GM12865 (cell line): ENCODE measurements around the gene HIPK2.

Experiments
- DNase-seq: peaks from one replicate; pipeline ENCODE4 v3.0.0; 2010; ENCODE audit warnings: low read depth
- H3K4me3 ChIP-seq: 2 replicates; pipeline ENCODE4 v1.5.1; 2011; ENCODE audit warnings: mild to moderate bottlenecking, low read depth, low read length, control low read depth
- CTCF ChIP-seq: IDR thresholded peaks from 2 replicates; pipeline ENCODE4 v1.5.1; 2011; ENCODE audit warnings: low read length, control low read depth, low read depth, inconsistent platforms; ENCODE audit not compliant: insufficient read depth; ENCODE audit errors: missing control alignments

HIPK2 gene

GRCh38 chr7:139820089-139820488, 42.3 kb upstream of the HIPK2 start:
- TF ChIP-seq CTCF, result no peak
- no peak for DNase-seq
- no peak overlapping the region for H3K4me3 ChIP-seq

GRCh38 chr7:139817249-139817648, 39.5 kb upstream of the HIPK2 start:
- no peak for DNase-seq
- no peak overlapping the region for H3K4me3 ChIP-seq

GRCh38 chr7:139813689-139814088, 35.9 kb upstream of the HIPK2 start:
- DNase-seq, result no peak
- no peak overlapping the region for H3K4me3 ChIP-seq
- no peak for TF ChIP-seq CTCF

More at GRCh38 chr7:139817249-139817648, 39.5 kb upstream of the HIPK2 start:
- no peak for TF ChIP-seq CTCF

- no peak for TF ChIP-seq CTCF
- DNase-seq, result no peak
These were observed 35.4 kb upstream of the HIPK2 start for GRCh38 chr7:139813151-139813550.

GRCh38 chr7:139811066-139811465, 33.3 kb upstream of the HIPK2 start:
- no peak overlapping the region for H3K4me3 ChIP-seq
- no peak for DNase-seq
- TF ChIP-seq CTCF, result no peak

More at GRCh38 chr7:139813151-139813550, 35.4 kb upstream of the HIPK2 start:
- no peak overlapping the region for H3K4me3 ChIP-seq

- no peak overlapping the region for H3K4me3 ChIP-seq
- TF ChIP-seq CTCF, result no peak
- no peak for DNase-seq
These were observed 31.1 kb upstream of the HIPK2 start for GRCh38 chr7:139808846-139809442.

DNA sequence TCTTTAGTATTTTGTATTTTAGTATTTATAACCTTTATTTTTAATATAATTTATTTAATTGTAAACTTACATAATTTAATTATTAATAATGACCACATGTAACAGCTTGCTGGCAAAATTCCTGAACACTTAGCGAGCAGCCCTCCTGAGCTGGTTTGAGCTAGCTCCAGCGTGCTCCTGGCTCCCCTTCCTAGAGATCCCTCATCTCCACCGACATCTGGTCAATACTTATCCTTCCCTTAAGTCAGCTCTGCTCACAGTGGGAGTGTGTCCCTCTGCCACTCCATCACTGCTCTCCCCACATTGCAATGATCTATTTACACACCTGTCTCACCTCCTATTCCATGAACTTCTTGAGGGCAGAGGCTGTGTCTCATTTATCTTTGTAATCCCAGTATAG, 30.6 kb upstream of the HIPK2 start:
- no peak overlapping the region for H3K4me3 ChIP-seq
- DNase-seq, result no peak
- no peak for TF ChIP-seq CTCF
